COR-L47 (cell line): ENCODE data around the gene REPIN1.
"Not testable (repeated sequence)": the region's sequence is repeated elsewhere in the genome, so short reads cannot be mapped to it uniquely, and the experiment has no call there.

Source experiments
- DNase-seq: peaks from one replicate; lab custom pipeline; 2025; lab: John Stamatoyannopoulos, UW

The REPIN1 gene

DNA sequence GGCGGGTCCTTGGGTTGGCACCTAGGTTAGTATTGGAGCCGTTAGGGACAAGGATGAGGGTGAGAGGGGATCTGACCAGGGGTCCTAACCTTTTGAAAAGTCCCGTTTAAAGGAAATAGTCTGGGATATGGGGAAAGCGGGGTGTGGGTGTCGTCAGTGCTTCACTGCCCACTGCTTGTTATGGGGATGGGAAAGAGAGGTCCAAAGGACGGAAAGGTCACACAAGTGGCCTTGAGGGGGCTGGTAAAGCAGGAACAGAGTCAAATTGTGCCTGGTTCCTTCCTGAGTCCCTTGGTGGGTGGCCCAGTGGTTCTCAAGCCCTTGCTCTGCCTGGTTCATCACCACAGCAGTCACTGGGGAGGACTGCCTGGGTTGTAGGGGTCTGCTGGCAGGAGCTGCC lies 7.9 kb downstream of the REPIN1 start:
- DNase-seq, result no peak

DNA sequence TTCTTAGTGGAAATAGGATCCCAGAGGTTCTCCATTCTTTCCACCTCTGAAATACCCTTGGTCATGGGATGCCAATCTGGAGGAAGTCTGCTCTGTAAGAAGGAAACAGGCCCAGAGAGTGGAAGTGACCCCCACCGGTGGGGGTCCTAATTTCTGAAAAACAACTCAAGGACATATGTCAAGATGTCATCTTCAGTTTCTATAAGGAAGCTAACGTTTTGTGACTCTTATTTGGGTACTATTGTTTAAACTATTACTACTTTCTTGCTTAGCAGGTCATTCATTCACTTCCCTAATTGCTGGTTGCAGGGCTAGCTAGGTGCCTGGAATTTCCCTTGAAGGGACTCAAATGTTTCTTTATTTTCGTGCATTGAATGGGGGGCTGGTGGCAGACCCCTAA lies 8.6 kb downstream of the REPIN1 start:
- no peak for DNase-seq

DNA sequence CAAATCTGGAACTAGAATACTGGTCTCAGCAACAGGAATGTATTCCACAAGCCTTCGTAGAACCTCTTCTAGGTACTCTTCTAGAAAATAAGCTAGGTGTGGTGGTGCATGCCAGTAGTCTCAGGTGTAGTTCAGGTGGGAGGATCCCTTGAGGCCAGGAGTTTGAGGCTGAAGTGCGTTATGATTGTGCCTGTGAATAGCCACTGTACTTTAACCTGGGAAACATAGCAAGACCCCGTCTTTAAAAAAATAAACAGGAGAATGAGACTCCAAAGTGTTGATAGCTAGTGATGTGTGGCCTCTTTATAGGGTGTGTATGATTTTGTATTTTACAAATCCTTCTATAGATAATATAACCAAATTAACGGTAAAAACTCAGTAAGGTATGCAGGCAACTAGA lies 9.0 kb downstream of the REPIN1 start:
- DNase-seq, result no peak

DNA sequence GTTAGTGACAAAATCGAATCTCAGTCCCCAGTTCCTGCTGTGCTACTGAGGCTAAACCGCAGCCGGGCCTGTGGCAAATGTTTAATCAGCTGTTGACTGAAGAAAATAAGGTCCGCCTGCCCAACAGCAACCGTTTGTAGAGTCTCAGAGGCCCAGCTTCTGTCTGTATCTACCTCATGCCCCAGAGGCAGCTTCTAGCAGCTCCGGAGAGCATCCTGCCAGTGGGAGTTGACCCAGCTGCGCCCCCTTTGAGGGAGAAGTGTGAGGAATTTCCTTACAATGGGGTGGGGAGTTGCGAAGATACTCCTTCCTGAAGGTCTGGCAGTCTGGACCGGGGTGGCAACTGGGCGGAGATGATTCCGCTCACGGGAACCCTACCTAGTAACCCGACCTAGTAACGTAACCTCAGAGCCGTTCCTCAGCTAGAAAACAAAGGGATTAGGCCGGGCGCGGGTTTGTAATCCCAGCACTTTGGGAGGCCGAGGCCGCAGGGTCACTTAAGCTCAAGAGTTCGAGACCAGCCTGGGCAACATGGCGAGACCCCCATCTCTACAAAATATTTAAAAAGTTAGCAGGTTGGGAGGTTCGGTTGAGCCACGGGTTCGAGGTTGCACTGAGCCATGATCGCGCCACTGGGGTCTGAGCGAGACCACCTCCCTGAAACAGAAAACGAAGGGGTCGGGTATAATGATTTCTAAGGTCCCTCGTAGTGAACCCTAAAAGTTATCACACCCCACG lies 9.7 kb downstream of the REPIN1 start:
- peak; percentile 59 for DNase-seq

DNA sequence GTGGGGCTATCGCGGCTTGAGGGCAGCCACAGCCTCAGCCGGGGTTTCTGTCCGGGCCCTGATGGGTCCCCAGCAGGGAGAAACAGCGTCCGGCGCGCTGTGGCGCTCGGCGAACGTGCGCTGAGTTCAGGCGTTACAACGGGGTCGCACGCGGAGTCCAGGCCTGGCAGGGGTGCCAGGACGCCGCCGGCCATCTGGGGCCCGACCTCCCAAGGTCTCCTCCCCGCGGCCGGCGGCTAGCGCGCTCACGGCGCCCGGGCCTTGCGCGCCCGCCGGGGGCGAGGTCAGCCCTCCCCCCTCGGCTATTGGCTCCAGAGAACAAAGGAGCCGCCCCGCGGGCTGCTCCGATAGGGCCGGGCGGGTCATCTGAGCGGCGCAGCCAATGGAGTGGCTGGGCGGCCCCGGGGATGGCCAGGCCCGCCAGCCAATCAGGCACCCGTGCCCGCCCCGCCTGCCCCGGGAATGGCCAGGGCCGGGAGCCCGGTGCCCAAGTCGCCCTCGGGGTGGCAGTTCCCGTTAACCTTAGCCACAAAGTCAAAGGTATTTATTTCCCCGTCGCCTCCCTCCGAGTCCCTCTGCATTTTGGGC lies 10.3 kb downstream of the REPIN1 start, which contains the start of gene ZNF775:
ZNF775 (plus strand) TSS at position 478 of the 588 bp plus-strand sequence. CDS start 9,141 bp downstream, outside the sequence.
- DNase-seq, result peak; percentile 94

DNA sequence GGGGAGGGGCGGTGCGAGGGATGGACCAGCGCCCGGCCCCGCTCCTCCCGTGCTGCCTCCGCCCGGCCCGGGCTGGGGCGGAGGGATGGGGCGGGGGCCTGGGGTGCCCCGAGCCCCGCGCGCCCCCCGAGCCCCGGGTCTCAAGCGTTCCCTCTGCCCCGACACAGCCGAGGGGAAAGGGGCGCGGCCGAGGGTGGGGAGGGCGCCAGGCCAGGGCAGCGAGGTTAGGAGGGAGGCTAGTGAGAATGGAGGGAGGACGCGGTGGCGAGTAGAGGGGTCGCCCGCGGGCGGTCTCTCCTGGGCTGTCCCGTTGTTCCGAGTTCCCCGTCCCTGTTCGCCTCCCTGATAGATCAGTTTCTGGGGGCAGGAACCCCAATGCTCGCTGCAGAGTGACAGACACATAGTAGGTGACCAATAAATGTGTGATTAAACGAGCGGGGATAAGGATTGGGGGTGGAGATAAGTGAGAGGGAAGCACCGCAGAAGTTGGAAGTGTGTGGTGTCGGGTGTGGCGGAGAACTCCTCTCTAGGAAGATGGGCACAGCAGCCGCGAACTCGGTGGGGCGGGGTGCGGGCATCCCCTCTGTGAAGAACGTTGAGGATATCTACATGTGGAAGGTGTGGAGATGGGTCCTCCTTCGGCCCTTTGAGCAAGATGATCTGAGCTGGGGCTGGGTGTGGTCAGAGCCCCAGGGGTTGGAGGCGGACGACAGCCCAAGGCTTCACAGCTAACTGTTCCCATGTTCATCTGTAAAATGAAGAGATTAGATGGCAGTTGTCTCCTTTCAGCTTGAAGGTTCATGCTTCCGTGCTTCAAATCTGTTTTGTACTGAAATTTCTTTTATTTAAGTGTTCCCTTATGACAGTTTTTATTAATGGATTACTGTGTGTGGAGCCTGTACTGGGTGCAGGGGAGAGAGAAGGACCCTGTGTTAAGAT lies 11.1 kb downstream of the REPIN1 start:
- no peak for DNase-seq

DNA sequence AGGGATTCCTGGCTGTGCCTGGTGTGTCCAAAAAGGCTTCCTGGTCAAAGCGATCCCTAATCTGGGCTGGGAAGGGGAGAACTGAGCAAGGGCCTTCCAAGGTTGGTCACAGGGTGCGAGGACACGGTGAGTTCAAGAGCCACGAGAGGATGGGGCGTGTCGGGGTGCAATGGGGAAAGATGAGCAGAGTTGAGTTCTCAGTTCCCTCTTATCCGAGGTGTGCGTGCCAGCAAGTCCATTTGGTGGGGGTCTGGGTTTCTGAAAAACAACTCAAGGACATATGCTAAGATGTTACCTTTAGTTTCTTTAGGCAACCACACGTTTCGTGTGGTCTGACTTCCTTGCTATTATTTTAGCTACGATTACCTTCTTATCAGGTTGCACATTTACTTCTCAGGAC lies 11.8 kb downstream of the REPIN1 start:
- DNase-seq, result no peak

DNA sequence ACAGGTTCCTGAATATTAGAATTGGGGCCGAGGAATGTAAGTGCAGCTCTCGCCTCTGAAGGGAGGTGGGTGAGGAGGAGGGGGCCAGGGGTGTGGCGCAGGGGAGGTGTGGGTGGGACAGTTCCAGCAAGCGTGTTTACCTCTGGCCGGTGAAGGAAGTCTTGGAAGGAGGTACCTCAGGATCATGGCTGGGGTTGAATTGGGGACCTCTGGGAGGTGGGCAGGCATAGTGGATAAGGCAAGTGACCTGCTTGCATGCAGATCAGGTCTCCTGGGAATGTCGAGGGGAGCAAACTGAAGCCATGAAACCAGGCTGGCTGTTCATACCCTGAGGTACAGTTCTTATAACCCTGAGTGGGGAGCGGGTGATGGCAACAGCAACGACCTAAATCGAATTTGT lies 12.5 kb downstream of the REPIN1 start:
- no peak for DNase-seq

DNA sequence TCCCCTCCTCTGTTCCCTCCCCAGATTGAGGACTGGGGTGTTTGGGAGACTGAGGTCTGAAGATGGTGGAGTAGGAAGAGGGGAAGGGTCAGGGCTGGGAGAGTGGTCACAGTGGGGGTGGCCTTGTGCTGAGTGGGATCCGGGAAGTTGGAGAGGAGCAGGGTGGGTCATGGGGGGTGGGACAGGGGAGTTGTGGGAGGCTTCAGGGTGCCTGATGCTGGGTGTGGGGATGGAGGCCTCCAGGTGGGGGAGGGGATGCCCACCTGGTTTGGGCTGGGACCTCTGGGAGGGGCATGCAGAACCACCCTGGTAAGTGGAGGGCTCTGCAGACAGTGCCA lies 13.1 kb downstream of the REPIN1 start:
- no peak for DNase-seq

DNA sequence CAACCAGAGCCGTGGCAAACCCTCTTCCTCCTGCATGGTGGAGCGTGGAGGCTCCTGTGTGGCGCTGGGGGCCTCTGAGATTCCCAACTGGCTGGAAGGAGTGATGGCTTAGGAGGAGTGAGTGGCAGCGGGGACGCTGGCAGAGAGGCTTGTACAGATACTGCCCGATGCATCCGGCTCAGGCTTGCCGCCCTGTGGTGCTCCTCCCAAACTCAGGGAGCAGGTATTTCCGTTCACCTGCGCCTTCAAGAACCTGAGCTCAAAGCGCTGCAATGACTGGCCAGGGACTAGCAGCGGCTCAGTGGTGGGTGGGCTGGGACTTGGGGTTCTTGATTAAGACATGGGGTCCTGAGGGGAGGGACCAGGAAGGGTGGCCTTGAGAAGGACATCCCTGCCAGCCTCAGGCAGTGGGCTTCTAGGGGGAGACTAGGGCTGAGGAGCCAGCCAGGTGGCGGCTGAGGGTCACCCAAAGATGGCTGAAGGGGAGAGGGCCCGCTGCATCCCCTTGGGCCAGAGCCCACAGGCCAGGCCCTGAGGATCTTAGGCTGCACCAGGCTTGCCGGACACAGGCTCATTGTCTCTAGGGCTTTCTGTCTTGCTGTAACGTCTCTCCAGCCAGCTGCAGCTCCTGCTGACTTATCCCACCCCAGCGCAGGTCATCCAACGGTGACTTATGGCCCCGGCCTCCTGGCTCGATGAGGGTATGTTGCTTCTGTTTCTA lies 13.7 kb downstream of the REPIN1 start:
- DNase-seq, result no peak

DNA sequence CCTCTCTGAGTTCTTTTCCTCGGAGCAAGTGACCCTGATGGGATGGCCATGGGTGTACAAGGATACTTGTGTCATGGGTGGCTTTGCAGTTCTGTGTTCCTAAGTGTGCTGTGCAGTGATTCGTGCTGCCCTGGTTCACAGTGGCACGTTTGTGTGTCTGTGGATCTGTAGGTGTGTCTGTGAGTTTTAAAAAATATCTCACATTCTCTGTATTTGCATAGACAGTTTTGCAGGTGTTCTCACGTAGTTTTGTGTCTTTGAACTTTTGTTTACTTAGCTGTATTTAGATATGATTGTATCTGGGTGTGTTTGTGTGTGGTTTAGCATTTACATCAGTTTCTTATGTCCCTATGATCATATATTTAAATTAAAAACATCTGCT lies 14.2 kb downstream of the REPIN1 start:
- DNase-seq, result no peak

DNA sequence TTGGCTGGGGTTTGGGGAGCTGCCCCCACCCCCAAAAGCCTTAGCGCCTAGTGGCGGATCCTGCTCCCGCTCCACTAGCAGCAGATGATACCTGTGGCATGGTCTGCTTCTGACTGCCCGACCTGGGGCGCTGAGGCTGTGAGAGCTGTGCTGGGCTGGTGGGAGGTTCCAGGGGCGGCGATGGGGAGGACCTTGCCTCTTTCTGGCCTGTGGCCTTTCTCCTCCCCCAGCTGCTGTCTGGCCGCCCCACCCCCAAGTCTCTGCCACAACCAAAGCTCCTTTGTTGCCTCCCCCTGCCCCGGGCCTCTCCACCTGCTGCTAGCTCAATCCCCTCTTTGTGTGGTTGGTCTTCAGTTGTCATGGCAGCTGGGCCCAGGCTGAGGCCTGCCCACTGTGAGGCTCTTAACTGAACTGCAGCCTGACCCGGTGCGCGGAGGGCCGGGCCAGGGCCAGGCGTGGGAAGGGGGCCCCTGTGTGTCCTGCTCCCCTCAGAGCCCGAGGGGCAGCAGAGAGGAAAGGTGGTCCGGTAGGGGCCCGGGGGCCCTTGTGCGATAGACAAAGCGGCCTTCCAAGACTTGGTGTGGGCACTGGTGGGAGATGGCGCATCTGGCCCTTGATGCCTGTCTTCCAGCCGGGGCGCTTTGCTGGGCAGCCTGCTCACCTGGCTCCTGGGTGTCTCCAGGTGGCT lies 15.2 kb downstream of the REPIN1 start:
- peak; percentile 14 for DNase-seq

DNA sequence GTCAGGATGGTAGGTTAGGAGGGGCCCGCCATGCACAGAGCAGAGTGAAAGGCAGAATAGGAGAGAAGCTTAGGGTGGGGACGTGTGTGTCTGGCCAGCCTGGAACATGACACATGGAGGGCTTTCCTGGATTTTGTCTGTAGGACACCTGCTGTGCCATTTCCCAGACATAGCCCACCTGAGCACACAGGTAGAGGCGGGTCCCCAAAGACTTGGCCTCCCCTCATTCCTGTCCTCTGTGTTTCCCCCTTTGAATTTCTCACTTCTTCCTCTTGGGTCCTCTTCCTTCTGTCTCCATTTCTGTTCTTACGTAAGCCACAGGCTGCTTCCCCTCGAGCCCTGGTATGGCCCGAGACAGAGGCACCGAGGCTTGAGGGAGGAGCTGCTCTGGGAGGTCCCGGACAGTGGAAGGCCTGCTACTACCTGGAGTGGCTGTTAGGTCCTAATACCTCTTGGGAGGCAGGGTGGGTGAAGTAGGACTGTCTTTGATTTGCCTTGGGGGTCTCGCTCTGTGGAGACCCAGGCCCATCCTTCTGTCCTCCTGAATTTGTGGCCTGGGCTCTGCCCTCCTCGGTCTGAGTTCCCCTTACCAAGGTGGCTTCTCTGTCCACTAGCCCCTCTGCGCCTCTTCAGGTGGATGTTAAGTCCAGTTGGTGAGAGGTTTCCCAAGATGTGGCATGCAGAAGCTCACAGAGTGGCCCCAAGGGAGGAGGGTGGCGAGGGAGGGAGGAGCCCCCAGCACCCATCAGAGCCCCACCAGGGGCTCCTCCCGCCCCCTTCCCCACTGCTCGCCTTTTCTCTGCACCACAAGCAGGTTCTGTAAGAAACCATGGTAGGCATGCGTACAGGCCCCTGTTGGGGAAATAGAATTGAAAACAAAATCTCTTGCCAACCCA lies 16.0 kb downstream of the REPIN1 start:
- DNase-seq, result no peak

DNA sequence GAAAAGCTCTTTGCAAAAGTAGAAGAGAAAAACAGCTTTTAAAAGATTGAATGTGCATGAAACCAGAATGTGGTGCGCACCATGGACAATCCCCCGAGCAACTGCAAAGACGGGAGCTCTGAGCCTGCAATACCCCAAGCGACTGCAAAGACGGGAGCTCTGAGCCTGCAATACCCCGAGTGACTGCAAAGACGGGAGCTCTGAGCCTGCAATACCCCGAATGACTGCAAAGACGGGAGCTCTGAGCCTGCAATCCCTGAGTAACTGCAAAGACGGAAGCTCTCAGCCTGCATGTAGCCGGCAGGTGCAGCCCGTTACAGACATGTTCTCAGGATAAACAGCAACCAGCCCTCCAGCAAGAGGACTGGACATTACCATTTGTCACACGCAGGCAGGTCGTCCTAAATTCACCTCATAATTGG lies 16.7 kb downstream of the REPIN1 start:
- no peak for DNase-seq

DNA sequence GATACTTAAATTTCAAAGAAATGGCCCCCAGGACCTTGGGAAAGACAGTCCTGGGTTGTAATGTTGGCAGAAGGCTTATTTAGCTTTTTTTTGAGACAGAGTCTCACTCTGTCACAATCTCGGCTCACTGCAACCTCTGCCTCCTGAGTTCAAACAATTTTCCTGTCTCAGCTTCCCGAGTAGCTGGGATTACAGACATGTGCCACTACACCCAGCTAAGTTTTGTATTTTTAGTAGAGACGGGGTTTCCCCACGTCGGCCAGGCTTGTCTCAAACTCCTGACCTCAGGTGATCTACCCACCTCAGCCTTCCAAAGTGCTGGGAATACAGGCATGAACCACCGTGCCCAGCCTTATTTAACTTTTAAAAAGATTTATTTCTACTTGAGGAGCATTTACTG lies 17.3 kb downstream of the REPIN1 start:
- not testable (repeated sequence) for DNase-seq

DNA sequence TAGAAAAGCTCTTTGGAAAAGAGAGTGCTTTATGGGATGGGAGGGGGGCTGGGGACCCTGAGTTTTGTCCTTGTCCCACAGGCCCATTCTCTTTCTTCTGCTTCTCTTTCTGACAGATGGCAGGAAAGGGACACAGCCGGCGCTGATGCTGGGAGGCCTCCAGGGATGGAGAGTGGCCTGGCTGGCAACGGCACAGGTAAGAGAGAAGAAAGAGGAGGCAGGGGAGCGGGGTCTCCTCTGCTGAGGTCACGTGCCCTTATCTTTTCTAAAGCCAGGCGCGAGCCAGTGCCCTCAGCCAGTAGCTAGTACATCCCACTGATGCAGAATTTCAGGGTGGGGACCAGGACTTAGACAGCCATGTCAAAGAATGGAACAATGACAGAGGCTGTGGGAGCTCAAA lies 19.7 kb downstream of the REPIN1 start:
- no peak for DNase-seq

DNA sequence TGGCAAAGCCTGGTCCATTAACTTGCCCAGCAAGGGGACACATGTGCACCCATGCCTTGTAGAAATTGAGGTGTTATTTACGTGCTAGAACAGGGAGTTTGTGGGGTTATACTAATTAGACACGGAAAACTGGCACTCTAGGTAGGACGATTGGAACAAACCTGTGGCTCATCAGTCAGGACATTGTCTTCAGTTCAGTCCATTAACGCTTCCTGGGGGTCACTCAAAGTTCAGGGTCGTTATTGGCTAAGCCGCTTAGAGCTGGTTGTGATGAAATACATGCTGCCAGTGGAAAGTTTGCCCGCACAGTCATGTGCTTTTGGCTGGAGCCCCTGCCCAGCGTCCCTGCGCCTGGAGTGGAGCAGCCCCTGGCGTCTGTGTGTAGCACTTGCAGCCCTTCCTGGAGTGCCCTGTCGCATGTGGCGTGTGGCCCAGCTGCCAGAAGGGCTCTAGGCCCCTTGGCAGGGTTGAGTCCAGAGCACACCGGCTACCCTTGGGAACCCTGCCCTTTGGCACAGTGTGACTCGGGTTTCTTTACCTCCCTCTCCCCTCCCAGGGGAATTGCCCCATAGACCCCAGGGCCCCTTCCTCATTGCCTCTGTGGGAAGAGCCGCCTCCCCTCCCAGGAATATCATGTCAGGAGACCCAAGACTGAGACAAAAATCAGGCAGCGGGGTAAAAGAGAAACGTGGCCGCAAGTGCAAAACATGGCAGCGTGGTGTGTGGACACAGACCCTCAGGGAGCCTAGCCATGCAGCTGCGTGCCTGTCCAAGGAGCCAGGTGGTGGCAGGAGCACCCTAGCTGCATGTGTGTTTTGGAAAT lies 20.3 kb downstream of the REPIN1 start:
- no peak for DNase-seq

DNA sequence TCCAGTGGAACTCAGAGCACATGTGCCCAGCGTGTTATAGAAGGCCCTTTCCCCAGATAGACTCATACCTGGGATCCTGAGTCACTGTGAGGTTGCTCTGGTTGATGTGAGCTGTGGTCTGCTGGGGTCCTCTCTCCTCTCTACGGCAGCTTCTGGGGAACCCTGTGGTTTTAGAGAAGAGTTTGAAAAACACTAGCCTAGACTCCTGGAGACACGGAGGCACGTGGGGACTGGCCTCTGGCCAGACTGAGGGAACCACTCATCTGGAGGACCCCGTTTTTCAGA lies 20.9 kb downstream of the REPIN1 start:
- no peak for DNase-seq

DNA sequence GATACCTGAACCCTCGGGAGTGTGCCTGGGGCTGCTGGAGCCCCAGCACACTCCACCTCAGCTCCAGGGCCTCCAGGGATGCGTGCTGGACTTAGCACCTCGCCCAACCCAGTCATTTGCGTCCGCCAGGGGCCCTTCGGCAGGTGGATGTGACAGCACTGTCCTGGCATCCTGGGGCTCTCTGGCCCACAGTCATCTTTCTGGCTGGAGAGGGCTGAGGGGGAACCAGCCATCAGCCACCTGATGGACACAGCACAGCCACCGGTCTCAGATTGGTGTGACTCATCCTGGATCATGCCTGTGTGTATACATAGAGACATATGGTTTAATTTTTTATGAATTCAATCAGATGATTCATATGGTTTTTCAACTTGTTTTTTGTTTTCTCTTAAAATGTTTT lies 21.6 kb downstream of the REPIN1 start:
- no peak for DNase-seq

DNA sequence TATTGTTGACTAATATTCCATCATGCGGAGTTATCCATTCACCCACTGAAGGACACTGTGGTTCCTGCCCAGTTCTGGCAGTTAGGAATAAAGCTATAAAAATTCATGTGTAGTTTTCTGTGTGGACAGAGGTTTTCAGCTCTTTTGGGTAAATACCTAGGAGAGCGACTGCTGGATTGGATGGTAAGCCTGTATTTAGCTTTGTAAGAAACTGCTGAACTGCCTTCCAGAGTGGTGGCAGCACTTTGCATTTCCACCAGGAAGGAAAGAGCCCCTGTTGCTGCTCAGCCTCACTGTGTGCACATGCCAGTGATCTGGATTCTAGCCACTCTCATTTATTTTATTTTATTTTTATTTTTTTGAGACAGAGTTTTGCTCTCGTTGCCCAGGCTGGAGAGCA lies 24.7 kb downstream of the REPIN1 start:
- DNase-seq, result no peak
